NB4 (cell line): ENCODE data around the gene C20orf173.

ENCODE experiments used
- DNase-seq: peaks from one replicate; pipeline ENCODE4 v3.0.0; 2010; ENCODE audit warnings: low read depth
- H3K4me3 ChIP-seq: one replicate; pipeline ENCODE4 v1.5.1; 2011; ENCODE audit warnings: mild to moderate bottlenecking, low read depth, low read length, moderate library complexity
- CTCF ChIP-seq: IDR thresholded peaks from one replicate; pipeline ENCODE4 v1.5.1; 2012; ENCODE audit warnings: low read depth, low read length
- MAX ChIP-seq: IDR thresholded peaks from 2 replicates; pipeline ENCODE4 v1.6.1; 2011; ENCODE audit warnings: low read depth, low read length
- MYC ChIP-seq: IDR thresholded peaks from 2 replicates; pipeline ENCODE4 v1.6.1; 2011; ENCODE audit warnings: low read depth, low read length
- POLR2A ChIP-seq: IDR thresholded peaks from 2 replicates; pipeline ENCODE4 v1.6.1; 2011; ENCODE audit warnings: mild to moderate bottlenecking; ENCODE audit not compliant: insufficient read length; ENCODE audit errors: extremely low read depth

Gene C20orf173

GRCh38 chr20:35506872-35507638 is 22.4 kb downstream of the C20orf173 start:
- TF ChIP-seq POLR2A (no peak), MAX (no peak), MYC (no peak), CTCF (no peak)
- peak; percentile 48 for DNase-seq
- H3K4me3 ChIP-seq, result no peak overlapping the region

- TF ChIP-seq CTCF (no peak), MYC (no peak), MAX (no peak), POLR2A (no peak)
- no peak overlapping the region for H3K4me3 ChIP-seq
- DNase-seq, result peak; percentile 34
Measured at GRCh38 chr20:35506179-35506578, 23.3 kb downstream of the C20orf173 start.

- TF ChIP-seq POLR2A (no peak), MYC (no peak), CTCF (no peak), MAX (no peak)
- DNase-seq, result no peak
- no peak overlapping the region for H3K4me3 ChIP-seq
Measured at GRCh38 chr20:35504751-35505150, 24.7 kb downstream of the C20orf173 start.

GRCh38 chr20:35503841-35504561 is 25.5 kb downstream of the C20orf173 start:
- no peak overlapping the region for H3K4me3 ChIP-seq
- TF ChIP-seq CTCF, result no peak
- no peak for TF ChIP-seq POLR2A
- DNase-seq, result no peak

GRCh38 chr20:35503281-35503680 is 26.2 kb downstream of the C20orf173 start:
- no peak overlapping the region for H3K4me3 ChIP-seq
- DNase-seq, result no peak
- TF ChIP-seq MAX, result no peak
- no peak for TF ChIP-seq CTCF
- no peak for TF ChIP-seq POLR2A
- TF ChIP-seq MYC, result no peak
